Stimulated activated CD4-positive, alpha-beta T cell treated with anti-CD3 and anti-CD28 coated beads, Interleukin-2, amount 100 ng/mL, for 24 hours (primary cell): Measurements from ENCODE around the gene SPATA20.

Source experiments
- DNase-seq, 2 donors: peaks; one replicate each; pipeline ENCODE4 v3.0.0-alpha.2; 2020

SPATA20 gene

GRCh38 chr17:50581316-50581715, 34.3 kb downstream of the SPATA20 start:
- no peak for DNase-seq

DNA sequence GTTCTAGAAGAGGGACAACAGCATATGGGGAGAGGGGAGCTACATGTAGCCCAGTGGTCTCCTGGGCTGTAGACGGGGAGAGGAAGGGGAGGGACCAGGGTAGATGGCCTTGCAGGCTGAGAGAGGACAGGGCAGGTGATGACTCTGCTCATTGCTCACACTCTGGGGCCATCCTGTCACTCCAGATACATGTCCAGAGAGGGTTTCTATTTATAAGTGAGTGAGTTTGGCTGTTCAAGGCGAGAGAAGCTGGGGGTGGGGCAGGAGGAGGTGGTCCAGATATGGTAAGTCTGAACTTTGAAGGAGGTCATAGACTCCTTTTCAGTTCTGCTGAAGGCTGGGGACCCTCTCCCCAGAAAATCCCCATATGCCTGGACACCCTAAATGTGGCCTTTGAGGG, 35.8 kb downstream of the SPATA20 start:
- DNase-seq, result no peak

DNA sequence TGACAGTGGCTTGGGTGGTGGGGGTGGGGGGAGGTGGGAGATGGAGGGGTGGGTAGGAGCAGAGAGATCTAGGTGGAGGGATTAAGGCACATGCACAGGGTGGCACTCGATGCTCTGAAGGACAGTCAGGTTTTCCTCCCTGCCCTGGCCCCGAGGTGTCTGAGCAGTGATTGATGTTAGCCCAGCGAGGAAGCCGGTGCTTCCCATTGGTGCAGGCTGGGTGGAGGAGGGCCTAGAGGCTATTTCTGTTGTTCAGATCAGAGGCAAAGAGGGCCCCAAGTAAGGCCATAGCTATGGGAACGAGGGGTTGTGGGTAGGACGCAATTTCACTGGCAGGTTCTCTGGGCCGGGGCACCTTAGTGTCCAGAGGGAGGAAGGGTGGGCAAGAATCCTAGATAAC, 36.7 kb downstream of the SPATA20 start:
- DNase-seq, result no peak

DNA sequence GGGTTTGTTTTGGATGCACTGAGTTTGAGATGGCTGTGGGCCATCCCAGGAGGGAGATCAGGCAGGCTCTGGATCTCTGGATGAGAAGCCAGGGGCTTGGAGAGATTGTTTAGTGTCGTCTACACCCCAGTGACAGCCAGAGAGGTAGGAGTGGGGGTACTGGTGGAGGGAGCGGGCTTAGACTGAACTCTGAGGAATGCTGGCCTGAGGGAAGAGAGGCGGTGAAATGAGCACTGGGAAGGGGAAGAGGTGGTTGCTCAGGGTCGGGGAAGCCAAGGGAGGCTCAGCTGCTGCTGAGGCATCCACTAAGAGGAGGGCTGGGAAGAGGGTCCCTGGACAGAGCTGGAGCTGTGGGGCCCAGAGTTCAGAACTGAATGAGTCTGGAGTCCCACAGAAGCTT, 37.1 kb downstream of the SPATA20 start:
- no peak for DNase-seq

DNA sequence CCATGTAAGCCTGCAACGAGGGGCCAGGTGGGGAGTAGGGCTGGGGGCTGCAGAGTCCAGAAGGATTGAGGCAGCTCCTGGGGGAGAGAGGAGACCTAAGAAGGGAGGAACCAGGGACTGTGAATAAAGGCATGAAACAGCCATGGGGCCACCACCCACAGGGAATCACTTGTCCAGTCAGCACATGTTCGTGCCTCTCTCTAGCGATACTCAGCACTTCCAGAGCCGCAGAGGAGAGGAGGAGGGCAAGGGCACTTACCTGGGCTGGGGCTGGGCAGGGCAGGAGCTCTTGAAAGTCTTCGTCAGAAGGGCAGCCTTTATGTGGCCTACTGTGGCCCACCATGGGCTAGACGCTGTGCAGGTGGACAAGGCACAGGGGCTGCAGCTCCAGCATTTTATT, 37.8 kb downstream of the SPATA20 start:
- DNase-seq, result no peak

GRCh38 chr17:50585346-50585745, 38.4 kb downstream of the SPATA20 start:
- no peak for DNase-seq

DNA sequence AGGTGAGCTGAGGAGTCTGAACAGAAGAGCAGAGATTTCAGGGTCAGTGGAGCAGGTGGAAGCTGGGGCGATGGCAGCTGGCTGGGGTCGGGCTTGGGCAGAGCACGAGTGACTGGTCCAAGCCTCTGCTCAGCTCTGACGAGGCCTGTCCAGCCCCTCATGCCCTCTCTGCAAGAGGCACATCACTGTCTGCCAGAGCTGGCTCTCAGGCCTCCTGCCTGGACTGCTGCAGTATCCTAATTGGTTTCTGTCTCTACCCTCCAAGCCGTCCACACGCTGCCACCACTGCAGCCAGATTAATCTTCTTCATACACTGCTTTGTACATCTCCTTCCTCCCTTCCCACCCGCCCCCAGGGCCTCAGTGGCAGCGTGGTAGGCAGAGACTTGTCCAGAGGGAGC, 38.9 kb downstream of the SPATA20 start:
- DNase-seq, result no peak

- DNase-seq, result no peak
These were observed 39.7 kb downstream of the SPATA20 start for GRCh38 chr17:50586421-50587247.

- DNase-seq, result no peak
These were observed 40.6 kb downstream of the SPATA20 start for GRCh38 chr17:50587571-50587970.

DNA sequence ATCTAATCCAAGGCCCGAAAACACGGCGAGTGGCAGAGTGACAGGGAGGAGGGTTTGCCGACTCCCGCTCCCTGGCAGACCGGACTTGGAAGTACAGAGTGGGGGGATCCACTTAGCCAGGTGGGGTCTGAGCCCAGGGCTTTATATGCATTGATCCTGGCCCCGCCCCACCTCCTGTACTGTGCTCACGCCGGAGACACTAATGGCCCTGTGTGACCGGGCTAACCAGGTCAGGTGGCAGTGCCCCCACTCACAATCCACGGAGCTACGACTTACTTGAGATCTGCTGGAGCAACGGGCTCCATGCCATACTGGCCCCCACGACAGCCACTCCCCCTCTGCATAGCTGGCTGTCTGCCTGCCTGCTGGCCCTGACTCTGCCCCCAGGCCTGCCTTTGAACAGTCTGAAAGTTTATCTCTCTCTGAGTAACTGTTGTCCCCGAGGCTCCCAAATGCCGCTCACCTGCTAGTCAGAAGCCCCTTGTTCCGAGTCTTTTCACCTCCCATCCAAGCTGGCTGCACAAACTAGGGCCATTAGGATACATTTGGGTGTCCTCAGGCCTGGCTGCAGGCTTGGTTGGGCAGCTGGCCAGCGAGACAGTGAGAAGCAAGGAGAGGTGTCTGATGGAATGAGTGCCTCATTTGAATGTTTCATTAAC, 41.5 kb downstream of the SPATA20 start:
- no peak for DNase-seq

GRCh38 chr17:50589095-50589705, 42.2 kb downstream of the SPATA20 start:
- no peak for DNase-seq

GRCh38 chr17:50590946-50591737, 44.2 kb downstream of the SPATA20 start:
- DNase-seq, result no peak

DNA sequence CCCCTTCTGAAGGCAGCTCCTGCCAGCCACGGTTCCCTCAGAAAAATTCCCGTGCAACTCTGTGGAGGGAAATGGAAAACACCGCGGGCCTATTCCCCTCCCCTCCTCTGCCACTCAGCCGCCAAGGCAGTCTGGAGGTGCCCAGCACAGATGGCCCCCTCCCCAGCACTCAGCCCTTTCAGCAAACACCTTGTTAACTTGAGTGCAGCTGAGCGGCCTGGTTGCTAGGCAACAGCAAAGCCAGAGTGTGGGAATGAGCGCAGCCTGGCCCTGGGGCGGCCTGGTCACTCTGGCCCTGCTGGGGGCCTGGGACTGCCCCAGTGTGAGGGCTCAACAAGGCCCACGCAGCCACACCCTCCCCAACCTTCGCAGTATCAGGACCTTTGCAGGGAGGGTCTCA, 46.3 kb downstream of the SPATA20 start:
- no peak for DNase-seq

GRCh38 chr17:50594128-50594823, 47.3 kb downstream of the SPATA20 start:
- DNase-seq, result no peak

DNA sequence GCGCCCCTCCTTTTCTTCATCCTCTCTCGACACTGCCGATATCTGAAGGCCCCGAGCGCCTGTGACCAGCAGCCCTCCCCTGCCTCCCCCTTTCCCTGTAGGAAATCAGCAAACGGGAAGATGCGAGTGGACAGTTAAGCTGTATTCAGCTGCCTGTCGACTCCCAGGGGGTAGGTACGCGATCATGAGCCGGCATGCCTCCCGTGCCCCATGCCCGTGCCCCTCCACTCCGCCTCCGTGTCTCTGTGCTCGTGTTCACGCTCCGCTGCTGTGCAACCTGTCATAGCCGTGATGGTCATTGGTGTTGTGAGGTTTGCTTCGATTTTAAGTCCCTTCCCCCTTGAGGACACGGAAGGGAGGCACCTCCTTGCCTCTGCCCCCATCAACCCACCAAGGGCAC, 47.9 kb downstream of the SPATA20 start:
- DNase-seq, result no peak

- DNase-seq, result peak in 1 of 2 donors; percentile 10
These were observed 49.4 kb downstream of the SPATA20 start for GRCh38 chr17:50596191-50597037.

GRCh38 chr17:50598487-50598886, 51.5 kb downstream of the SPATA20 start:
- DNase-seq, result no peak

- no peak for DNase-seq
These were observed 52.6 kb downstream of the SPATA20 start for GRCh38 chr17:50599606-50600005.

DNA sequence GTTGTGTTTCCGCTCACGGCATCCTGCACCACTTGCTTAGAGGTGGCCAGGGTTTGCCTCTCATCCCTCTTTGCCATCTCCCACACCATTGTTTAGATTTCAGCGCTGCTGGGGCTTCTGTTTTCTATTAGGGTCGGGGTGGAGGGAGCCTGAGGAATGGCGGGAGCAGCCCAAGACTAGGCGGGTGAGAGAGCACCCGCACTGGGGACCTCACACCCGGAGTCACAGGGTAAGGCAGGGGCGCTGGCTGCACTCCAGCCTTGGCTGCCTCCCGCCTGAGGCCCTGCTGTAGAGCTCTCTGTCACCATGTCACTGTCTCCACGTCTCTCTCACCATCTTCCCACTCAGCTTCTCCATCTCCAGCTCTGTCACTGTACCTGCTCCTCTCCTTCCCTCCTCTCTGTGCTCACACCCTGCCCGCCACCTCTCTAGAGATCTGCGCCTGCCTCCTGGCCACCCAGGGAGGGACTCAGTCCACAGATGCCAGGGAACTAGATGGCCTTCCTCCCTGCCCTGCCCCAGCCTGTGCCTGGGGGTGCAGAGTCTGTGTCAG, 54.9 kb downstream of the SPATA20 start:
- DNase-seq, result no peak

DNA sequence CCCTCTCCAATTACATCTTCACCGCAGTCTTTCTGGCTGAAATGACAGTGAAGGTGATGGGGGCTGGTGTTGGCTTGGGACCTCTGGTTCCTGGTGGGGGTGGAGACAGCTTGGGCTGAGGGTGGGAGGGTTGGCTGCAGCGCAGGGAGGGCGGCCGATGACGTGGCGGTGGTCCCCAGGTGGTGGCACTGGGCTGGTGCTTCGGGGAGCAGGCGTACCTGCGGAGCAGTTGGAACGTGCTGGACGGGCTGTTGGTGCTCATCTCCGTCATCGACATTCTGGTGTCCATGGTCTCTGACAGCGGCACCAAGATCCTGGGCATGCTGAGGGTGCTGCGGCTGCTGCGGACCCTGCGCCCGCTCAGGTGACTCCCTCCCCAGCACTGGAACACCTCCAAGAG, 55.9 kb downstream of the SPATA20 start:
- no peak for DNase-seq

DNA sequence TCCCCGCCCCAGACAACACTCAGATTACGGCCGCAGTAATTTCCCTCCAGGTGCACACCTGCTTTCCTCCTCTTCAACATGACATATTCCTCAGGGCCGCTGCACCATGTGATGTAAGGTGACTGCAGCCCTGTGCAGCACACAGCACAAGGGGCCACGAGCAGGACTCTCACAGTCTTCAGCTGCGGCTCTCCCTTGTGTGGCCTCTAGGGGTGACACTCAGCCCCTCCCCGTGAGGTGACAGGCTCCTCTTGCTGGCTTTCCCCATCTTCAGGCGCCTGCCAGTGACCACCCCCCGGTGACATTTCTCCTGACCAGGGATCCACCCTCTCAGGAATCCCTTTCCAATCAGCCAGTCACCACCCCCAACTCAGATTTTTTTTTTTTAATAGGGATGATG, 56.4 kb downstream of the SPATA20 start:
- DNase-seq, result no peak
